SK-N-SH treated with all-trans-retinoic acid at 6 μM for 48 hours (cell line): ENCODE results near the gene PRKCZ.

Experiments
- ATAC-seq: fragments of 200-7000 bp; cut with Tn5 transposase; 3 replicates; pipeline ENCODE4 v1.9.1; 2020; ENCODE audit warnings: mild to moderate bottlenecking, moderate library complexity
- ARNTL ChIP-seq: fragments of 450-650 bp; formaldehyde crosslinking; IDR thresholded peaks from 2 replicates; pipeline ENCODE4 v1.5.0; 2020; ENCODE audit warnings: low read depth, mild to moderate bottlenecking, moderate library complexity, borderline replicate concordance
- BACH2 ChIP-seq: fragments of 250-450 bp; sonication (Bioruptor Pico); IDR thresholded peaks from 2 replicates; pipeline ENCODE4 v1.9.0; 2021; ENCODE audit warnings: mild to moderate bottlenecking, borderline replicate concordance
- CSDC2 ChIP-seq: fragments of 250-450 bp; sonication (Bioruptor Pico); IDR thresholded peaks from 2 replicates; pipeline ENCODE4 v1.5.0; 2020; ENCODE audit warnings: mild to moderate bottlenecking, moderate library complexity
- ESRRG ChIP-seq: fragments of 250-450 bp; sonication (Bioruptor Pico); IDR thresholded peaks from 2 replicates; pipeline ENCODE4 v1.6.1; 2021; ENCODE audit warnings: mild to moderate bottlenecking
- GLIS3 ChIP-seq: fragments of 250-450 bp; sonication (Bioruptor Pico); IDR thresholded peaks from 2 replicates; pipeline ENCODE4 v1.5.0; 2020; ENCODE audit warnings: mild to moderate bottlenecking, moderate library complexity
- ISL1 ChIP-seq: fragments of 250-450 bp; sonication (Bioruptor Pico); IDR thresholded peaks from 2 replicates; pipeline ENCODE4 v2.1.2; 2022; ENCODE audit warnings: mild to moderate bottlenecking, moderate library complexity
- OSR1 ChIP-seq: fragments of 250-450 bp; sonication (Bioruptor Pico); IDR thresholded peaks from 2 replicates; pipeline ENCODE4 v1.8.0; 2022; ENCODE audit warnings: moderate library complexity, mild to moderate bottlenecking, inconsistent platforms
- PPARA ChIP-seq: fragments of 250-450 bp; sonication (Bioruptor Pico); IDR thresholded peaks from 2 replicates; pipeline ENCODE4 v1.5.0; 2020; ENCODE audit warnings: mild to moderate bottlenecking, borderline replicate concordance
- RARB ChIP-seq: fragments of 250-450 bp; sonication (Bioruptor Pico); IDR thresholded peaks from 2 replicates; pipeline ENCODE4 v1.8.0; 2021; ENCODE audit warnings: mild to moderate bottlenecking, moderate library complexity
- SNAI2 ChIP-seq: fragments of 250-450 bp; sonication (Bioruptor Pico); IDR thresholded peaks from 2 replicates; pipeline ENCODE4 v1.5.0; 2020; ENCODE audit warnings: mild to moderate bottlenecking, moderate library complexity
- TCF4 ChIP-seq: fragments of 250-450 bp; sonication (Bioruptor Pico); IDR thresholded peaks from 2 replicates; pipeline ENCODE4 v1.8.0; 2021; ENCODE audit warnings: mild to moderate bottlenecking, moderate library complexity, borderline replicate concordance
- ZC3H10 ChIP-seq: fragments of 250-450 bp; sonication (Bioruptor Pico); IDR thresholded peaks from 2 replicates; pipeline ENCODE4 v1.5.1; 2021; ENCODE audit warnings: mild to moderate bottlenecking, moderate library complexity
- ZFP3 ChIP-seq: fragments of 250-450 bp; sonication (Bioruptor Pico); IDR thresholded peaks from 2 replicates; pipeline ENCODE4 v1.5.0; 2020; ENCODE audit warnings: mild to moderate bottlenecking, moderate library complexity
- ZFP30 ChIP-seq: fragments of 450-650 bp; formaldehyde crosslinking; IDR thresholded peaks from 2 replicates; pipeline ENCODE4 v1.5.0; 2022; ENCODE audit warnings: mild to moderate bottlenecking, moderate library complexity
- ZNF565 ChIP-seq: fragments of 450-650 bp; formaldehyde crosslinking; conservative IDR thresholded peaks from 2 replicates; pipeline ENCODE4 v1.5.0; 2020; ENCODE audit warnings: low read depth, mild to moderate bottlenecking, moderate library complexity
- ZNF70 ChIP-seq: fragments of 450-650 bp; formaldehyde crosslinking; IDR thresholded peaks from 2 replicates; pipeline ENCODE4 v1.5.0; 2020; ENCODE audit warnings: mild to moderate bottlenecking, moderate library complexity
- ZNF8 ChIP-seq: fragments of 450-650 bp; formaldehyde crosslinking; IDR thresholded peaks from 2 replicates; pipeline ENCODE4 v1.5.0; 2020; ENCODE audit warnings: mild to moderate bottlenecking, moderate library complexity
- TF ChIP-seq, protein P1 (sequence below): fragments of 250-450 bp; sonication (Bioruptor Pico); IDR thresholded peaks from 2 replicates; pipeline ENCODE4 v1.8.0; 2020; ENCODE audit warnings: mild to moderate bottlenecking, moderate library complexity, borderline replicate concordance
- TF ChIP-seq, protein P2 (sequence below): fragments of 250-450 bp; sonication (Bioruptor Pico); IDR thresholded peaks from 2 replicates; pipeline ENCODE4 v1.5.0; 2020; ENCODE audit warnings: mild to moderate bottlenecking, moderate library complexity
- TF ChIP-seq, protein P3 (sequence below): fragments of 250-450 bp; sonication (Bioruptor Pico); IDR thresholded peaks from 2 replicates; pipeline ENCODE4 v1.5.1; 2020; ENCODE audit warnings: low read depth, mild to moderate bottlenecking, moderate library complexity
- TF ChIP-seq, protein P4 (sequence below): fragments of 250-450 bp; sonication (Bioruptor Pico); IDR thresholded peaks from 2 replicates; pipeline ENCODE4 v1.8.0; 2021; ENCODE audit warnings: low read depth, mild to moderate bottlenecking, moderate library complexity, borderline replicate concordance

PRKCZ gene

DNA sequence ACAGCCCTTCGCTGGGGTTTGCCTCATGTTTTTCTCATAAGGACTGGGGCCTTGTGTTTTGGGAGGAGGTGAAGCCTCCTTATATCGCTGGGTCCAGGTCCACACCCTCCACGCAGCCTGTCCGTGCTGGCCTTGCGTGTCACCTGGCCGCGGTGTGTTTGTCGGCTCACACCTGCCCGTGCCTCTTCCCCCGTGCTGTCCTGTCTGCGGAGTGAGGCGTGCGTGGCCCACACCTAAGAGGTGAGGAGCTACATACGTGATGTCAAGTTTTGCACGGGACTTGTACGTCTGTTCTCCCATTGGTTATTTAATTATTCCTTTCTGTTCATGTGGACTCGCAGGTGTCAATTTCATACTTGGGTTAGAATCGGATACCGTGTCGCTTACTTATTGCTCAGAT is 30.7 kb downstream of the PRKCZ start:
- TF ChIP-seq ESRRG (CRISPR knock-in tag): no peak
- ATAC-seq: no peak

DNA sequence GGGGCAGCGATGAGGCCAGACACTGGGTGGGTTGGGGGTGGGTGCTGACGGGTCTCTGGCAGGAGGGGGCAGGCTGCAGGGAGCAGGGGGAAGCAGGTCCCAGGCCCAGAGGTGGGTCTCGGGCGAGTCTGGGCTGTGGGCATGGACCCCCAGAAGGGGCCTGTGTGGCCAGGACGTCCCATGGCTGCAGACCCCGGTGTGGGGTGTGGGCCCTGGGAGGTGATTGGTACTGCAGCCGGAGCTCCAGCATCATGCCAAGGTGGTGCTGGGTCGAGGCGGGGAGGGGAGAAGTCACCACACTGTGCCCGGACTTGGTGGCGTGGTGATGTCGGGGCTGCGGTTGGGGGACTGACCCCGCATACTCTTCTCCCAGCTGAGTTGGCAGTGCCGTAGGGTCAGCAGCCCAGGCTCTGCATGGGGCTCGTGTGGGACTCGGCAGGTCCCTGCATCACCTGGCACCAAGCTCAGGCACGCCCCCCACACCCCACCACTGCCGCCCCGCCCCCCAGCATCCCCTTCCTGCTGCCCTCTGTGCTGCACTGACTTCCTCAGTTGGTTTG is 31.2 kb downstream of the PRKCZ start:
- ATAC-seq: no peak
- TF ChIP-seq GLIS3 (no peak), BACH2 (CRISPR knock-in tag) (no peak), ARNTL (CRISPR knock-in tag) (no peak), ZNF8 (CRISPR knock-in tag) (no peak), PPARA (CRISPR knock-in tag) (no peak), ZNF70 (CRISPR knock-in tag) (no peak), TCF4 (CRISPR knock-in tag) (no peak), ZNF565 (CRISPR knock-in tag) (no peak), SNAI2 (no peak), OSR1 (CRISPR knock-in tag) (no peak), ZC3H10 (no peak), ESRRG (CRISPR knock-in tag) (no peak)
- TF ChIP-seq, protein P1, sequence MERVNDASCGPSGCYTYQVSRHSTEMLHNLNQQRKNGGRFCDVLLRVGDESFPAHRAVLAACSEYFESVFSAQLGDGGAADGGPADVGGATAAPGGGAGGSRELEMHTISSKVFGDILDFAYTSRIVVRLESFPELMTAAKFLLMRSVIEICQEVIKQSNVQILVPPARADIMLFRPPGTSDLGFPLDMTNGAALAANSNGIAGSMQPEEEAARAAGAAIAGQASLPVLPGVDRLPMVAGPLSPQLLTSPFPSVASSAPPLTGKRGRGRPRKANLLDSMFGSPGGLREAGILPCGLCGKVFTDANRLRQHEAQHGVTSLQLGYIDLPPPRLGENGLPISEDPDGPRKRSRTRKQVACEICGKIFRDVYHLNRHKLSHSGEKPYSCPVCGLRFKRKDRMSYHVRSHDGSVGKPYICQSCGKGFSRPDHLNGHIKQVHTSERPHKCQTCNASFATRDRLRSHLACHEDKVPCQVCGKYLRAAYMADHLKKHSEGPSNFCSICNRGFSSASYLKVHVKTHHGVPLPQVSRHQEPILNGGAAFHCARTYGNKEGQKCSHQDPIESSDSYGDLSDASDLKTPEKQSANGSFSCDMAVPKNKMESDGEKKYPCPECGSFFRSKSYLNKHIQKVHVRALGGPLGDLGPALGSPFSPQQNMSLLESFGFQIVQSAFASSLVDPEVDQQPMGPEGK: no peak
- TF ChIP-seq, protein P2, sequence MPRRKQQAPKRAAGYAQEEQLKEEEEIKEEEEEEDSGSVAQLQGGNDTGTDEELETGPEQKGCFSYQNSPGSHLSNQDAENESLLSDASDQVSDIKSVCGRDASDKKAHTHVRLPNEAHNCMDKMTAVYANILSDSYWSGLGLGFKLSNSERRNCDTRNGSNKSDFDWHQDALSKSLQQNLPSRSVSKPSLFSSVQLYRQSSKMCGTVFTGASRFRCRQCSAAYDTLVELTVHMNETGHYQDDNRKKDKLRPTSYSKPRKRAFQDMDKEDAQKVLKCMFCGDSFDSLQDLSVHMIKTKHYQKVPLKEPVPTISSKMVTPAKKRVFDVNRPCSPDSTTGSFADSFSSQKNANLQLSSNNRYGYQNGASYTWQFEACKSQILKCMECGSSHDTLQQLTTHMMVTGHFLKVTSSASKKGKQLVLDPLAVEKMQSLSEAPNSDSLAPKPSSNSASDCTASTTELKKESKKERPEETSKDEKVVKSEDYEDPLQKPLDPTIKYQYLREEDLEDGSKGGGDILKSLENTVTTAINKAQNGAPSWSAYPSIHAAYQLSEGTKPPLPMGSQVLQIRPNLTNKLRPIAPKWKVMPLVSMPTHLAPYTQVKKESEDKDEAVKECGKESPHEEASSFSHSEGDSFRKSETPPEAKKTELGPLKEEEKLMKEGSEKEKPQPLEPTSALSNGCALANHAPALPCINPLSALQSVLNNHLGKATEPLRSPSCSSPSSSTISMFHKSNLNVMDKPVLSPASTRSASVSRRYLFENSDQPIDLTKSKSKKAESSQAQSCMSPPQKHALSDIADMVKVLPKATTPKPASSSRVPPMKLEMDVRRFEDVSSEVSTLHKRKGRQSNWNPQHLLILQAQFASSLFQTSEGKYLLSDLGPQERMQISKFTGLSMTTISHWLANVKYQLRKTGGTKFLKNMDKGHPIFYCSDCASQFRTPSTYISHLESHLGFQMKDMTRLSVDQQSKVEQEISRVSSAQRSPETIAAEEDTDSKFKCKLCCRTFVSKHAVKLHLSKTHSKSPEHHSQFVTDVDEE (CRISPR knock-in tag): no peak
- TF ChIP-seq, protein P3, sequence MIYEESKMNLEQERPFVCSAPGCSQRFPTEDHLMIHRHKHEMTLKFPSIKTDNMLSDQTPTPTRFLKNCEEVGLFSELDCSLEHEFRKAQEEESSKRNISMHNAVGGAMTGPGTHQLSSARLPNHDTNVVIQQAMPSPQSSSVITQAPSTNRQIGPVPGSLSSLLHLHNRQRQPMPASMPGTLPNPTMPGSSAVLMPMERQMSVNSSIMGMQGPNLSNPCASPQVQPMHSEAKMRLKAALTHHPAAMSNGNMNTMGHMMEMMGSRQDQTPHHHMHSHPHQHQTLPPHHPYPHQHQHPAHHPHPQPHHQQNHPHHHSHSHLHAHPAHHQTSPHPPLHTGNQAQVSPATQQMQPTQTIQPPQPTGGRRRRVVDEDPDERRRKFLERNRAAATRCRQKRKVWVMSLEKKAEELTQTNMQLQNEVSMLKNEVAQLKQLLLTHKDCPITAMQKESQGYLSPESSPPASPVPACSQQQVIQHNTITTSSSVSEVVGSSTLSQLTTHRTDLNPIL (CRISPR knock-in tag): no peak

DNA sequence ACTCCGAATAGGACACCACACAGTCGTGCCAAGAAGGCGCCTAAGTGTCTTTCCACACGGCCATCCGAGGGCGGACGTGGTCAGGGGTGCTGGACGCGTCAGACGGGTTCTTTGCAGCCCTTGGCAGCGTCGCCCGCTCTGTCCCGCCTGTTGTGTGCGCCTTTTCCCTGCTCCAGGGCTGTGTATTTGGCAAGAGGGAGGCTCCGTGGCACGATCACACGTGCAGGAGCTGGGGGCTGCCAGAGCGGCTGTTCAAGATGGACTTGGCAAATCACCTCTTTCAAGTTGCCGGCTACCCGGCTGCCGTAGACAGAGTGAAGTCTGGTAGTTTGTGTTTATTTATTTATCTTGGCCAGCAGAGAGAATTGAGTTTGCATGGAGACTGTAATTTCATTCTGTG is 31.9 kb downstream of the PRKCZ start:
- TF ChIP-seq ISL1 (CRISPR knock-in tag) (no peak), SNAI2 (no peak), ZNF70 (CRISPR knock-in tag) (no peak), ESRRG (CRISPR knock-in tag) (no peak), ZFP30 (no peak), OSR1 (CRISPR knock-in tag) (no peak), ARNTL (CRISPR knock-in tag) (no peak), ZNF8 (CRISPR knock-in tag) (no peak), ZFP3 (CRISPR knock-in tag) (no peak), ZNF565 (CRISPR knock-in tag) (no peak), GLIS3 (no peak), TCF4 (CRISPR knock-in tag) (no peak), CSDC2 (CRISPR knock-in tag) (no peak), ZC3H10 (no peak), BACH2 (CRISPR knock-in tag) (no peak), RARB (CRISPR knock-in tag) (no peak)
- TF ChIP-seq, protein P3 (CRISPR knock-in tag): no peak
- TF ChIP-seq, protein P1: no peak
- TF ChIP-seq, protein P2 (CRISPR knock-in tag): no peak
- TF ChIP-seq, protein P4, sequence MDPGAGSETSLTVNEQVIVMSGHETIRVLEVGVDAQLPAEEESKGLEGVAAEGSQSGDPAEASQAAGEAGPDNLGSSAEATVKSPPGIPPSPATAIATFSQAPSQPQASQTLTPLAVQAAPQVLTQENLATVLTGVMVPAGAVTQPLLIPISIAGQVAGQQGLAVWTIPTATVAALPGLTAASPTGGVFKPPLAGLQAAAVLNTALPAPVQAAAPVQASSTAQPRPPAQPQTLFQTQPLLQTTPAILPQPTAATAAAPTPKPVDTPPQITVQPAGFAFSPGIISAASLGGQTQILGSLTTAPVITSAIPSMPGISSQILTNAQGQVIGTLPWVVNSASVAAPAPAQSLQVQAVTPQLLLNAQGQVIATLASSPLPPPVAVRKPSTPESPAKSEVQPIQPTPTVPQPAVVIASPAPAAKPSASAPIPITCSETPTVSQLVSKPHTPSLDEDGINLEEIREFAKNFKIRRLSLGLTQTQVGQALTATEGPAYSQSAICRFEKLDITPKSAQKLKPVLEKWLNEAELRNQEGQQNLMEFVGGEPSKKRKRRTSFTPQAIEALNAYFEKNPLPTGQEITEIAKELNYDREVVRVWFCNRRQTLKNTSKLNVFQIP (CRISPR knock-in tag): no peak
- no peak for ATAC-seq
